ENCODE measurements around the gene DNASE1L1. TPM values are rescaled to one million over a fixed set of nuclear protein-coding genes. Genes with fewer than 3 reads are reported as not detected.
A peak's percentile ranks its signal among the peaks of the same experiment; 100 is the strongest.

Gene DNASE1L1
- total and polyA plus RNA-seq, 2 of the 13 experiments (the other 11 are each of a cell fraction or from before 2014, with no cell fraction given) = 4.7 to 12.3 TPM

DNA sequence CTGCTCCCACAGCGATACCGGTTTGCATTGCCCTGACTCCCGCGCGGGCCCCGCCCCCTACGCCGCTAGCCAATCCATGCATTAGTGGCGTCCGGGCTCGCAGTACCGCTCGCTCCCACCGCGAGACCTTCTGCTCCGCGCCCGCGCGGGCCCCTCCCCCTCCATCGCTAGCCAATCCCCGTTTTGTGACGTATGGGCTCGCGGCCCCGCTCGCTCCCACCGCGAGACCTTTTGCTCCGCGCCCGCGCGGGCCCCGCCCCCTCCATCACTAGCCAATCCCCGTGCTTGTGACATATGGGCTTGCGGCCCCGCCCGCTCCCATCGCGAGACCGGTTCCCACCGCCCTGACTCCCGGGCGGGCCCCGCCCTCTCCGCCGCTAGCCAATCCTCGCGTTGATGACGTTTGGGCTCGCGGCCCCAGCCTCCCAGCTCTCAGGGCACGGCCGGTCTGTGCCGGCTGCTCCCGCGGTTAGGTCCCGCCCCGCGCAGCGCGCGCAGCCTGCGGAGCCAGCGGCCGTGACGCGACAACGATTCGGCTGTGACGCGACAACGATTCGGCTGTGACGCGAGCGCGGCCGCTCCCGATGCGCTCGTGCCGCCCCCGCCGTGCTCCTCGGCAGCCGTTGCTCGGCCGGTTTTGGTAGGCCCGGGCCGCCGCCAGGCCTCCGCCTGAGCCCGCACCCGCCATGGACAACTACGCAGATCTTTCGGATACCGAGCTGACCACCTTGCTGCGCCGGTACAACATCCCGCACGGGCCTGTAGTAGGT, 30.1 kb downstream of the DNASE1L1 start, which contains the start of gene EMD (continued):
- TF ChIP-seq FOSL1 (CRISPR knock-in tag; IDR thresholded peaks at IDR 0.05; ENCODE audit: borderline replicate concordance) (no peak), ADNP (CRISPR knock-in tag; IDR thresholded peaks at IDR 0.05) (no peak), EP300 (IDR thresholded peaks at IDR 0.05; ENCODE audit: low read depth in 2 of 2, low read length in 2 of 2) (no peak), EP300 (CRISPR knock-in tag; IDR thresholded peaks at IDR 0.05; ENCODE audit: borderline replicate concordance) (no peak), DNMT3B (CRISPR knock-in tag; conservative IDR thresholded peaks at IDR 0.05) (no peak), ZBTB10 (CRISPR knock-in tag; IDR thresholded peaks at IDR 0.05; ENCODE audit: borderline replicate concordance) (no peak), ZFP36L1 (CRISPR knock-in tag; IDR thresholded peaks at IDR 0.05) (no peak), ZSCAN31 (CRISPR knock-in tag; IDR thresholded peaks at IDR 0.05; ENCODE audit: low read depth) (no peak), HMG20A (CRISPR knock-in tag; IDR thresholded peaks at IDR 0.05; ENCODE audit: borderline replicate concordance) (no peak), TARDBP (CRISPR knock-in tag; IDR thresholded peaks at IDR 0.05) (no peak), ZNF160 (CRISPR knock-in tag; IDR thresholded peaks at IDR 0.05) (no peak), ZNF18 (CRISPR knock-in tag; IDR thresholded peaks at IDR 0.05; ENCODE audit: insufficient replicate concordance) (peak; percentile 30), HNRNPLL (IDR thresholded peaks at IDR 0.05; ENCODE audit: low read depth, low read length, poor library complexity, severe bottlenecking) (peak; percentile 95), RARG (CRISPR knock-in tag; IDR thresholded peaks at IDR 0.05; ENCODE audit: low read depth) (no peak), PAF1 (CRISPR knock-in tag; IDR thresholded peaks at IDR 0.05) (no peak), ZNF280B (CRISPR knock-in tag; IDR thresholded peaks at IDR 0.05; ENCODE audit: borderline replicate concordance) (no peak), PTBP1 (IDR thresholded peaks at IDR 0.05; ENCODE audit: low read depth, low read length, poor library complexity, severe bottlenecking) (no peak), BCL6 (CRISPR knock-in tag; IDR thresholded peaks at IDR 0.05) (no peak)

All from HepG2 (cell line).